Duodenal mucosa (tissue), 2 donors: ENCODE measurements around the gene PARD6A.

Source experiments
- H3K27ac ChIP-seq: one replicate; pipeline ENCODE4 v1.7.0; 2013; ENCODE audit warnings: low read depth, low read length
- H3K27me3 ChIP-seq, 2 donors: one replicate each; pipeline ENCODE4 v1.7.0; 2013; ENCODE audit warnings: low read length in 2 of 2, control low read depth in 1 of 2; ENCODE audit not compliant: insufficient read depth in 2 of 2, control insufficient read depth in 1 of 2
- H3K36me3 ChIP-seq, 2 donors: one replicate each; pipeline ENCODE4 v1.7.0; 2013; ENCODE audit warnings: low read length in 2 of 2, control low read depth in 1 of 2; ENCODE audit not compliant: insufficient read depth in 2 of 2, control insufficient read depth in 1 of 2
- H3K4me1 ChIP-seq, 2 donors: one replicate each; pipeline ENCODE4 v1.7.0; 2013; ENCODE audit warnings: low read length in 2 of 2, control low read depth in 1 of 2; ENCODE audit not compliant: insufficient read depth in 2 of 2, control insufficient read depth in 1 of 2
- H3K4me3 ChIP-seq, 2 donors: one replicate each; pipeline ENCODE4 v1.7.0; 2013; ENCODE audit warnings: low read length in 2 of 2, low read depth in 1 of 2
- H3K9ac ChIP-seq, 2 donors: one replicate each; pipeline ENCODE4 v1.7.0; 2013; ENCODE audit warnings: low read length in 2 of 2, low read depth in 1 of 2
- H3K9me3 ChIP-seq, 2 donors: one replicate each; pipeline ENCODE4 v1.7.0; 2013; ENCODE audit warnings: low read length in 2 of 2, control low read depth in 1 of 2; ENCODE audit not compliant: control insufficient read depth in 1 of 2

Gene PARD6A

DNA sequence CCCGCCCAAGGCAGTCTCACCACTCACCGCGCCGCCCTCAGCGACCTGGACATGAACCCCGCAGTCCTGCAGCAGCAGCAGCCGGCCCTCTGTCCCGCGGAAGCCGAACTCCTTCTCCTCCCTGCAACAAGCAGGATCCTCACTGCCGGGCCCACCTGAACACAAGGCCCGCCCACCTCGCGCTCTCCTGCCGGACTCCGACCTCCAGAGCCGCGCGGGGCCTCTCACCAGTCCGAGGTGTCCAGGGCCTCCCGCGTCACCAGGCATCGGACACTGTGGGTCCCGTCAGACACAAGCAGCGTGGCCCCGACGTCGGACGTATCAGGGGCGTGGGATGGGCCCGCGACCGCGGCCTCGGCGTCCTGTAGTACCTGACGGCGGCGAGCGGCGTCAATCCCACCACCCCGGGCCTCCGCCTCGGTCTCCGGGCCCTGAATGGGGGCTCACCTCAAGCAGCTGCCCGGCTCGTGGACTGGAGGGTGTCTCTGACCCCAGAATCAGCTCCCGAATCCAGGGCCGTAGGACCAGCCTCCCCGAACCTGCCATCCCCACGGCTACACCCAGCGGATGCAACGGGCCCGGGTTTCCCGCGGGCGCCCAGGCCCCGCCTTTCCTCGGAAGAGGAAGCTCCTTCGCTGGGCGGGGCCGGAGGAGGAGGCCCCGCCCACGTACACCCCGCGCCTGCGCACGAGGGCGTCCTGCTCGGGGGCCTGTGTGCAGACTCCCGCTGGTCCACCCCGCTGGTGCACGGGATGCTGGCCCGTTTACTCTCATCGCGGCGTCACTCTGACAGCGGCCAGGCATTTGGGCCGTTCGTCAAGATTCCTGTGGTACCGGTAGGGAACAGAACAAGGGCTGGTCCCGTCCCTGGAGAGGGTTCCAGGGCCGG is 841 bp upstream of the PARD6A start, which contains the start of gene ACD:
Gene ACD, minus strand, starts transcription at position 586 of the 889 bp plus-strand sequence. Its CDS starts 40 bp downstream, at position 546.
- H3K27ac ChIP-seq = peak within 1 kb of the TSS; percentile 98
- no peaks in the 10 kb centered on the region for H3K9me3 ChIP-seq
- peak within 1 kb of the TSS; percentile 84 to 93 for H3K9ac ChIP-seq
- H3K4me1 ChIP-seq = peaks cover 6 to 25% of the 10 kb centered on the region in 2 donors
- H3K27me3 ChIP-seq = peaks cover under 1 to 7% of the 10 kb centered on the region in 2 donors
- peaks cover 5 to 9% of the 10 kb centered on the region in 2 donors for H3K36me3 ChIP-seq
- peak within 1 kb of the TSS; percentile 89 to 95 for H3K4me3 ChIP-seq

DNA sequence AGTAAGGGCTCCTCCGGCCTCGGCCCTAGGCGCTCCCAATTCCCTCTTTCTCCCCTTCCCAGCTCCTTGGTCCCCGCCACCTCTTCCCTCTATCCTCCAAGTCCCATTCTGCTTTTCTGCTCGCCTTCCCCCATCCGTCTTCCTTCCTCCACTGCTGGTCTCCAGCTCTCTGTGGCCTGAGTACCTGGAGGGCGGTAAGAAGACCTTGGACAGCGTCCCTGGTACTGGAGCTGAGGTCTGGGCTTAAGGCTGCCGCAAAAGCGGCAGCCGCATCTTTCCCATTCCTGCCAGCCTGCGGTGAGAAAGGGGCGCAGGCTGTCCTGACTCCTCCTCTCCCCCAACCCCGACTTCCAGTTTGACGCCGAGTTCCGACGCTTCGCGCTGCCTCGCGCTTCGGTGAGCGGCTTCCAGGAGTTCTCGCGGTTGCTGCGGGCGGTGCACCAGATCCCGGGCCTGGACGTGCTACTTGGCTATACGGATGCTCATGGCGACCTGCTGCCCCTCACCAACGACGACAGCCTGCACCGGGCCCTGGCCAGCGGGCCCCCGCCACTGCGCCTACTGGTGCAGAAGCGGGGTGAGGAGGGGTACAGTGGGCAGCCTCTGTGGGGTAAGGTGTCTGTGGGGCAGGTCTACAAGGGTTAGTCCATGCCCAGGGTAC is 471 bp downstream of the PARD6A start:
- H3K9me3 ChIP-seq = no peaks in the 10 kb centered on the region
- peaks cover 5 to 9% of the 10 kb centered on the region in 2 donors for H3K36me3 ChIP-seq
- H3K4me1 ChIP-seq = peaks cover 12 to 30% of the 10 kb centered on the region in 2 donors
- peak overlapping the region; percentile 80 to 84 for H3K9ac ChIP-seq
- H3K27me3 ChIP-seq = no peaks in the 10 kb centered on the region
- H3K27ac ChIP-seq = no peak overlapping the region
- H3K4me3 ChIP-seq = peak overlapping the region; percentile 89 to 95

DNA sequence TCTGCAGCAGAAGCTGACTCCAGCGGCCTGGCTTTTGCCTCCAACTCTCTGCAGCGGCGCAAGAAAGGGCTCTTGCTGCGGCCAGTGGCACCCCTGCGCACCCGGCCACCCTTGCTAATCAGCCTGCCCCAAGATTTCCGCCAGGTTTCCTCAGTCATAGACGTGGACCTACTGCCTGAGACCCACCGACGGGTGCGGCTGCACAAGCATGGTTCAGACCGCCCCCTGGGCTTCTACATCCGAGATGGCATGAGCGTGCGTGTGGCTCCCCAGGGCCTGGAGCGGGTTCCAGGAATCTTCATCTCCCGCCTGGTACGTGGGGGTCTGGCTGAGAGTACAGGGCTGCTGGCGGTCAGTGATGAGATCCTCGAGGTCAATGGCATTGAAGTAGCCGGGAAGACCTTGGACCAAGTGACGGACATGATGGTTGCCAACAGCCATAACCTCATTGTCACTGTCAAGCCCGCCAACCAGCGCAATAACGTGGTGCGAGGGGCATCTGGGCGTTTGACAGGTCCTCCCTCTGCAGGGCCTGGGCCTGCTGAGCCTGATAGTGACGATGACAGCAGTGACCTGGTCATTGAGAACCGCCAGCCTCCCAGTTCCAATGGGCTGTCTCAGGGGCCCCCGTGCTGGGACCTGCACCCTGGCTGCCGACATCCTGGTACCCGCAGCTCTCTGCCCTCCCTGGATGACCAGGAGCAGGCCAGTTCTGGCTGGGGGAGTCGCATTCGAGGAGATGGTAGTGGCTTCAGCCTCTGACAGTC is 1.3 kb downstream of the PARD6A start:
- no peak overlapping the region for H3K4me3 ChIP-seq
- H3K9me3 ChIP-seq = no peaks in the 10 kb centered on the region
- H3K27ac ChIP-seq = no peak overlapping the region

GRCh38 chr16:67662653-67663010 is 1.9 kb downstream of the PARD6A start:
- no peaks in the 10 kb centered on the region for H3K27me3 ChIP-seq
- H3K36me3 ChIP-seq = peaks cover 3 to 7% of the 10 kb centered on the region in 2 donors
- no peak overlapping the region for H3K27ac ChIP-seq
- no peak overlapping the region for H3K4me3 ChIP-seq
- peaks cover 16 to 41% of the 10 kb centered on the region in 2 donors for H3K4me1 ChIP-seq
- no peaks in the 10 kb centered on the region for H3K9me3 ChIP-seq
- H3K9ac ChIP-seq = no peak overlapping the region

More for the DNA sequence above, 1.3 kb downstream of the PARD6A start:
- H3K4me1 ChIP-seq = peaks cover 12 to 35% of the 10 kb centered on the region in 2 donors
- no peaks in the 10 kb centered on the region for H3K27me3 ChIP-seq
- no peak overlapping the region for H3K9ac ChIP-seq
- H3K36me3 ChIP-seq = peaks cover 5 to 9% of the 10 kb centered on the region in 2 donors

DNA sequence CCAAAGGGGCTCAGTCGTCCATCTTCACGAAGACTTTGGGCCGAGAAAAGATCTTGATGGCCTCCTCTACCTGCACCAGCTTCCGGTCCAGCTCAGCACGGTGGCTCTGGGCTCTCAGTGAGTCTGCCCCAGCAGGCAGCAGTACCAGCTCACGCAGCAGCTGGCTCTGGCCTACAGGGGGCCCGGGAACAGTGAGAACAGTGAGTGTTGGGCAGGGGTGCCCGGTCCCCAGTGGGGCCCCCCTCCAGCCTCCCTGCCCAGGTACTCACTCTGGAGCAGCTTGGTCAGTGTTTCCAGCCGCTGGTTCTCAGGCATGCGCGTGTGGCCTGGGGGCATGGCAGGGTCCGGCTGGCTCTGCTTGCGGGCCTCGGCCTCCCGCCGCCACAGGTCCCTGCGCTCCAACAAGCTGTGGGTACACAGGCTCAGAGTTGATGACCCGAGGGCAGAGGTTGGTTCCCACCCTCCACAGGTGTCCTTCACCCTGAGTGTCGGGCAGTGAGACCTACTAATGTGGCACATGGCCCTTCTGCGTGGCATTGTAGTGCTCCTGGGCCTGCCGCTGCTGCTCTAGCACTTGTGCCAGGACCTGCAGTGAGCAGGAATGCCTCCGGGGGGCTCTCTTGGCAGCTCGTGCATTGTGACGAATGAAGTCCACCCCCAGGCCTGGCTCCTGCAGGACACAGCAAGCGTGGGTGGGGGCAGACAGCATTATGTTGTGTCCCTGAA is 2.6 kb downstream of the PARD6A start:
- H3K27me3 ChIP-seq = no peaks in the 10 kb centered on the region
- H3K4me3 ChIP-seq = no peak overlapping the region
- H3K36me3 ChIP-seq = peaks cover 0 to 2% of the 10 kb centered on the region in 2 donors
- no peak overlapping the region for H3K9ac ChIP-seq
- peaks cover 17 to 47% of the 10 kb centered on the region in 2 donors for H3K4me1 ChIP-seq
- H3K27ac ChIP-seq = no peak overlapping the region
- H3K9me3 ChIP-seq = no peaks in the 10 kb centered on the region

- no peaks in the 10 kb centered on the region for H3K27me3 ChIP-seq
- peaks cover 17 to 46% of the 10 kb centered on the region in 2 donors for H3K4me1 ChIP-seq
- H3K9ac ChIP-seq = no peak overlapping the region
- no peak overlapping the region for H3K27ac ChIP-seq
- H3K36me3 ChIP-seq = no peaks in the 10 kb centered on the region
- no peak overlapping the region for H3K4me3 ChIP-seq
- H3K9me3 ChIP-seq = no peaks in the 10 kb centered on the region
Measured at GRCh38 chr16:67663877-67664222, 3.1 kb downstream of the PARD6A start.

DNA sequence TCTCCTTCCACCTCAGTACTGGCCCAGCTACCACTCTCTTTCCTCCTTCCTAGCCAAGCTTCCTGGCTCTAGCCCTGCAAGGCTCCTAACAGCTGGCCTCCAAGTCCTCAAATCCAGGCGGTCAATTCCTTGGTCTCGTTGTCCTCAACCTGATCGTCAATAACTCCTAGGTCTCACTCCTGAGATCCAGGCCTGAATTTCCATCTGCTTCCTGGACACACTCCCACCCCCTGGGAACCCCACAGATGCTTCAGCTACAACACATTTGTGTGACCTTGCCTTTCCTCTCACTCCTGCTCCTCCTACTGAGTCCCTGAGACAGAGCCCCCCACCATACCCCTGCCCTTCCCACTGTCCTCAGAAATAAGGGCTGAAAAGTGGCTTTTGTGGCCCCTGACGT is 3.5 kb downstream of the PARD6A start:
- Histone ChIP-seq H3K9ac (no peak overlapping the region), H3K4me1 (peaks cover 14 to 42% of the 10 kb centered on the region in 2 donors), H3K9me3 (no peaks in the 10 kb centered on the region), H3K36me3 (no peaks in the 10 kb centered on the region), H3K27ac (no peak overlapping the region), H3K4me3 (no peak overlapping the region), H3K27me3 (no peaks in the 10 kb centered on the region)

GRCh38 chr16:67664871-67665270 is 4.1 kb downstream of the PARD6A start:
- H3K4me1 ChIP-seq = peaks cover 11 to 36% of the 10 kb centered on the region in 2 donors
- H3K9ac ChIP-seq = no peak overlapping the region
- no peaks in the 10 kb centered on the region for H3K9me3 ChIP-seq
- H3K4me3 ChIP-seq = no peak overlapping the region
- H3K36me3 ChIP-seq = no peaks in the 10 kb centered on the region
- no peaks in the 10 kb centered on the region for H3K27me3 ChIP-seq
- no peak overlapping the region for H3K27ac ChIP-seq

GRCh38 chr16:67665598-67665997 is 4.8 kb downstream of the PARD6A start:
- Histone ChIP-seq H3K4me3 (peak overlapping the region; percentile 74 to 82), H3K27ac (no peak overlapping the region), H3K27me3 (no peaks in the 10 kb centered on the region), H3K4me1 (peaks cover 11 to 33% of the 10 kb centered on the region in 2 donors), H3K9me3 (no peaks in the 10 kb centered on the region), H3K9ac (no peak overlapping the region), H3K36me3 (no peaks in the 10 kb centered on the region)
